Erythroblast (primary cell): ENCODE measurements around the gene GNAI1.

Experiments used
- DNase-seq, 2 experiments: peaks; one replicate each; lab custom pipeline; 2025; lab: John Stamatoyannopoulos, UW
- GATA1 ChIP-seq: IDR thresholded peaks from 2 replicates; pipeline ENCODE4 v1.6.1; 2011; ENCODE audit warnings: low read depth, mild to moderate bottlenecking, control low read depth, low read length, moderate library complexity
- POLR2A ChIP-seq: IDR thresholded peaks from 2 replicates; pipeline ENCODE4 v1.6.1; 2011; ENCODE audit warnings: mild to moderate bottlenecking, low read length

Gene GNAI1

DNA sequence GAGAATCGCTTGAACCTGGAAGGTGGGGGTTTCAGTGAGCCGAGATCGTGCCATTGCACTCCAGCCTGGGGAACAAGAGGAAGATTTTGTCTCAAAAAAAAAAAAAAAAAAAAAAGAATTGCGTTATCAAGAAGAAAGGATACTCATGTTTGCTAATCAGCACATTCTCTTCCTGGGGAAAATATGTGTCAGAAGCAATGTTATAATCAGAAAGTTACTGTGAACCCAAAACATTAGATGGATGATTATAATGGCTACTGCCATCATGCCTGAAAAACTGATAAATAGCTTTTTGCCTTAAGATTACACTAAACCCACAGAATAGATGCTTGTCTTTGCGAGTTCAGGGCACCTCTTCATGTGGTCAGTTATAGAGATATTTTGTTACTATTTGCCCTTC, 24.3 kb upstream of the GNAI1 start:
- TF ChIP-seq POLR2A (no peak), GATA1 (no peak)
- DNase-seq, result no peak

DNA sequence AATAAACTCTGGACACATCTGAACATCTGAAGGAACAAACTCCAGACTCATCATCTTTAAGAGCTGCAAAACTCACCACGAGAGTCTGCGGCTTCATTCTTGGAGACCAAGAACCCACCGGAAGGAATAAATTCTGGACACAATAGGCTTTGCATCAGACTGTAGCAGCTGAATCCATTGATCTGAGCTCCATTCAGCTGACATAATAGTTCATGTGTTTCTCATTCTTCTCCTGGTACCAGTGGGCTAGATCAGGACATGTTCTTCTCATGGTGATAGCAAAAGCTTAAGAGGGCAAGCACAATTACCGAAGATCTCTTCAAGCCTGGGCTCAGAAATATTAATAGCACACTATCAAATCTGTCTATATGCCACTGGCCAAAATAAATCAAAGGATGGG, 20.5 kb upstream of the GNAI1 start:
- TF ChIP-seq POLR2A (no peak), GATA1 (no peak)
- DNase-seq, result no peak

DNA sequence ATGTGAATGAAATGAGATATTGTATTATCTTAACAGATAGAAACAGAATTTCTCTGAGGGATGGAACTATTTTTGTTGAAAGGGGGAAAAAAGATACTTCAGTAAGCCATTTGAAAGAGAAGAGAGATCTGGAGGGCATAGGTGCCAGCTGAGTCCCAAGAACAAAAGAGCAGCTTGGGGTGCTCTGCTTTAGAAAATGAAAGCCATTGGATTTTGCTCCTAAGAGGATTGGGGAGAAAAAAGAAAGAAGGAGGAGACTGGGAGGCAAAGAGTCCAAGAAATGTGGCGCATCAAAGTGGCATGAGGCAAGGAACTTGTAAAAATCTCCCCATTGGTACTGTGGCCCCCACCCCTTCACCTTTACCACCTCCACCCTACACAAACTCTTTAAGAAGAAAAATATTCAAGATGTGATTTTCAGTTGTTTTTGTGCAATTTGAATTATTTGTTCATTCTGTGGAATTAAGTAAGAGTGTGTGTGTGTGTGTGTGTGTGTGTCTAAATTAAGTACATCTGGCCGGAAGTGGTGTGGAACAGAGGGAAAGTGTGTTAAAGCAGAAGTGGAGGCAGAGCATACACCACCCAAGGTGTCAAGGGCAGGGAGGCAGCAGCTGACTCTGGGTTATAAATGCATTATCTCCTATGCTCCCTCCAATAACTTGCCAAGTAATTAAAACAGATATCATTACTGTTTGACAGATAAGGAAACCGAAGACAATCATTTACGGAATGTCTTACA, 9.9 kb upstream of the GNAI1 start:
- no peak for DNase-seq
- no peak for TF ChIP-seq GATA1
- TF ChIP-seq POLR2A, result no peak

DNA sequence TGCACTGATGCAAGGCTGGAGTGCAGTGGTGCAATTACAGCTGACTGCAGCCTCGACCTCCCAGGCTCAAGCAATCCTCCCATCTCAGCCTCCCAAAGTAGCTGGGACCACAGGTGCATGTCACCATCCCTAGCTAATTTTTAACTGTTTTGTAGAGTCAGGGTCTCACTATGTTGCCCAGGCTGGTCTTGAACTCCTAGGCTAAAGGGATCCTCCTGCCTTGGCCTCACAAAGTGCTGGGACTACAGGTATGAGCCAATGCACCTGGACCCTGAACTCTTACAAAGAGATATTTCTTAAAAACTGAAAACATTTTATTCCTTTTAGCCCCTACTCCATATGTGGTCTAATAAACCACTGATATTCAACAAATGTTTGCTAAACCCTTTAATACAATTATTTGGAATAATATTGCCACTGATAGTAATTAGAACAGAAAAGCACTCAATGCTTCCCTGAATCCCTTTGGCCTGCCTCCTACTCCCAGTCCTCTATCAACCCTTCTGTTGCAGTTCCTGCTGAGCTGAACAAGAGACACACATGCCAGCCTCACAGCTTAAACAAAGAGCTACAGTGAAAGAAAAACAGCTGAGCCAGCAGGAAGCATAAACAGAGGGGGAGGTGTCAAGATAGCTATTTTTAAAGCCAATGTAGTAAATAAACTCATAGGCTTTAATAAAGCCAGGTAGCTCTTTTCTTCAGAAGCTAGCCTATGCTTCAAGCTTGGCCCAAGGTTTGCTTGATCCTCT, 7.0 kb upstream of the GNAI1 start:
- TF ChIP-seq GATA1 (no peak), POLR2A (no peak)
- no peak for DNase-seq

DNA sequence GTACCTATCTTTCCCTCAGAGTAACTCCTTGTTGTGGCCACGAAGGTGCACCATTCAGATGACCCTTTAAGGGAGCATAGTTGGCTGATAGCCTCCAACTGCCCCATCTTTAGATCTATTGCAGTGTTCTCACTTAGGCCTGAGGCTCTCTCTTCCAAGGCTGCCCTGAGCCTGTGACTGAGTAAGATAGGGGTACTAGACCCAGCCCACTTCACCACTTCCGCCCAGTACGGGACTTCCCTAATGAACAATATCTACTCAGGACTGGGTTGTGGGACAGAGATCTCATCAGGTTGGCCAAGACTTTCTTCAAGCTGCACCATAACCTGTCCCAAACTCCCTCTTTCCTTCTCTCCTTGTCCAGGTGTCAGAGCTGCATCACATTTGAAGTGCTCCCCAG, 5.7 kb upstream of the GNAI1 start:
- TF ChIP-seq POLR2A (no peak), GATA1 (no peak)
- DNase-seq, result peak; percentile 35 to 63

DNA sequence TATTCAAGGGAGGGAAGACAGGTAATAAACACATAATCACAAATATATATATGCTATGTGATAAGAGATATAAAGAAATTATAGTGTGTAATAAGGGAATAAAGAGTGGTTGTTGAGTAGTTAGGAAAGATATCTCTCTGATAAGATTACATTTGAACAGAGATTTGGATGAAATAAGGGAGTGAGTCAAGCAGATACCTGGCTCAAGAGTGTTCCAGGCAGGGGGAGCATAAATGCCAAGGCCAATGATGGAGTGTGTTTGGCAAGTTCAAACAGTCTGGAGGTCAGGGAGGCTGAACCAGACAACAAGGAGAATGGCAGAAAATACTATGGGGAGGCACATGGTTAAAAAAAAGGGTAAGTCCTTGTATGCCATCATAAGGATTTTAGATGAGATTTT, 4.8 kb upstream of the GNAI1 start:
- no peak for DNase-seq
- TF ChIP-seq POLR2A (no peak), GATA1 (no peak)

DNA sequence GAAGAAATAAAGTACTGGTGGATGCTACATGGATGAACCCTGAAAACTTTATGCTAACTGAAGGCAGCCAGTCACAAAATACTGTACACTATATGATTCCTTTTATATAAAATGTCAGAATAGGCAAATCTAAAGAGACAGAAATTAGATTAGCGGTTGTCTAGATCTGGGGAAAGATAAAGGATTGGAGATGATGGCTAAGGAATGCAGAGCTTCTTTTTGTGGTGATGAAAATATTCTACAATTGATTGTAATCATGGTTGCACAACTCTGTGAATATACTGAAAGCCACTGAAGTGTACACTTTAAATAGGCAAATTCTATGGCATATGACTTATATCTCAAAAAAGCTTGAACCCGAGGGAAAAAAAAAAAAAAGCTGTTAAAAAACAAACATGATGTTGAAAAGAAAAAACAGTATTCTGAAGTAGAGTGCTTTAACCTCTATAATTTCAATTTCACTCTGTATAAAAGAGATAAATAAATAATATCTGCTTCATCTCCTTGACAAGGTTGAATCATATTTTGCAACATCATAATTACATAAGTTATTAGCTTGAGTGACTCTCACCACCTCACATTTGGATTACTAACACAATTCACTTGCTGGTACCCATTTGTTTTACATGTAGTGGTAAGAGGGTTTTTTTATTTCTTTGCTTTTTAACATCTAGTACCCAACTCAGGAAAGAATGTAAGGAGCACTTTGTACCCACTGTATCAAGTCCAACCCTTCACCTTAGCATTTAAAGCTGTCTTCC, 2.8 kb upstream of the GNAI1 start:
- no peak for DNase-seq
- TF ChIP-seq GATA1 (no peak), POLR2A (no peak)

DNA sequence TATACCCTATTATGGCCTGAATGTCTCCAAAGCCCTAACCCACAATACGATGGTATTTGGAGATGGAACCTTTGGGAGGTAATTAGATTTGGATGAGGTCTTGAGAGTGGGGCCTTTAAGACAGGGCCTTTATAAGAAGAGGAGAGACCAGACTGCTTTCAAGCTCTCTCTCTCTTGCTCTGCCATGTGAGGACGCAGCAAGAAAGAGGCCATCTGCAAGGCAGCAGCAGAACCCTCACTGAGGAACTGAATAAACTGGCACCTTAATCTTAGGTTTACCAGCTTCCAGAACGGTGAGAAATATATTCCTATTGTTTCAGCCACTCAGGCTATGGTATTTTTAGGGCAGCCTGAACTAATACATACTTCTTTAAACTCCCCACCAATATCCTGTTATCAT, 2.0 kb upstream of the GNAI1 start:
- TF ChIP-seq POLR2A (no peak), GATA1 (no peak)
- DNase-seq, result peak in 1 of 2 experiments; percentile 23

DNA sequence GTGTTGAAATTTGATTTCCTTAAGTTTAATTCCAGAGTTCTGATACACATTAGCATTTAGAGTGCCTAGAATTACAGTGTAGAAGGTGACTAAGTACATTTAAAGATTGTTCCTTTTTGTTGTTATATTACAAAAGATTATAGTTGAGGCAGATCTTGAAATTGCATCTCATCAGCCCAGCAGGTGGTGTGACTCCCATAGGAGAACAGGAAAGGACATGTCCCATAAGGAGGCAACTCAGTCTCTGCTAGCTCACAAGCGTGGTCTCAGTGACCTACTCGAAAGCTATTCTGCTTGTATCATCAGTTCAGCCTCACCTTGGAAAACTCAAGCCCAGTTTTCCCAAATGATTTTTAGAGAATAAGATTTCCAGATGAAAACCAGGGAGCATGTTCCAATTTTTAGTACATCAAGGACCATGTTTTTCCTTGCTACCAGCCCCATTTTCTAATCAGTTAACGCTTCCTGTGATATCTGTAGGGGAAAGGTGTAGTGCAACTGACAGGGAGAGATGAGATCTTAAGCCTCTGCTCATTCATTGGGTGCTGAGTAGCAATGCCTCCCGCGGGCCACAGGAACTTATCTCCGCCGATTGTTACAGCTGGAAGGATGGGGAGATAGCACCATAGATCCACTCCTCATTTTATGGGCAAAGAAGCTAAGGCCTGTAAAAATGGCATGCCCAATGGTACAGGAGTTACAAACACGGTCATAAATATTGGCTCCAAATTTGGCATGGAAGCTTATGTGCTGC, 1.1 kb upstream of the GNAI1 start:
- DNase-seq, result peak; percentile 34 to 67
- no peak for TF ChIP-seq GATA1
- no peak for TF ChIP-seq POLR2A

DNA sequence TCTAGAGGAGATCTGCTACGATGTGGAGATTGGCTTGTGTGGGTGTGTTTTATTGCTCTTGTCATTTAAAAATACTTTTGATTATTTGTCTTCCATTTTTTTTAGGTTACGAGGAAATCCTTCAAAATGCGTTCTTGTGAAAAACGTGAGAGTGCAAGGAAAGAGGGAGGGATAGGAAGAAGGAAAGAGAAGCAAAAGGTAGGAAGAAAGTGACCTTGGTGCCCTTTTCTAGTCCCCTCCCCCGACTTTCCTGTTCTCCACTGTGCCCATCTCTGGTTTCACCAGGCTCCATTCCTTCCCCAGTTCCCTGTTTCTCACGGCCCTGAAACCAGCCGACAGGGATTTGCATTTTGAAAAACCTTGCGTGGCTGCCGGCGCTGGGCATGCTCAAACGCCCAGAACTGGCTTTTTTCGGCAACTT, 506 bp upstream of the GNAI1 start:
- no peak for DNase-seq
- TF ChIP-seq GATA1 (no peak), POLR2A (no peak)

DNA sequence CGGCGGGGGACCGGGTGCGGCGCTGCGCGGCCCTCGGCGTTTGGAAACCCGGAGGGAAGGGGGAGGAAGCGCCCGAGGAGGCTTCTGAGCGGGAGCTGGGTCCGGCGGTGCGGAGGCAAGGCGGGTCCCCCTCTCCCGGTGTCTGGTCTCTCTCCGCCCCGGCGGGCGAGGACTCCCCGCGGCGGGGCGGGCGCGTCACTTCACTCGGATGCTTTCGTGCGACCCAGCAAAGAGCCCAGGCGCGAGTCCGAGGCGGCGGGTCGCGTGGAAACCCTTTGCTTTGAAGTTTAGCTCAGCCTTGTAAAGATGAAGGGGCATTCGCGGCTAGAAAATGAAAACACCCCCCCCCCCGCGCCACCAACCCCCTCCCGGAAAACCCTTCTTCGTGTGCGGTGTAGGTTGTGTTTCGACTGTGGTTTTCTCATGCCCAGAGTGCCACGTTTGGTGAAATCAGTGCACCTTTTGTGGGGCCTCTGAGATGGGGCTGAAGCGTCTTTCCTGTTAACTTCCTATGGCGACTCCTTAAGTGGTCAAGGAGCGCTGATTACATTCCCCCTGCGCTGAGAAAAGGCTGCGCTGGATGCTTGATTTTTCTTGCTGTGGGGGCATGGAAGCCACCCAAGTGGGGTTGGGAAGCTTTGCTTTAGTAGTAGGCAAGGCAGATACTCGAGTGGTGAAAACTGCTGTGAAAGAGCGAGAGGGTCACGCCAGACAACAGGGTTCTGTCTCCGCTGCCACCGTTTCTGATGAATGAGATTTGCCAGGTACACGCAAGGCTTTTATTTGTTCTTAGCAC, 876 bp downstream of the GNAI1 start:
- peak; percentile 62 to 71 for DNase-seq
- TF ChIP-seq GATA1 (no peak), POLR2A (no peak)

DNA sequence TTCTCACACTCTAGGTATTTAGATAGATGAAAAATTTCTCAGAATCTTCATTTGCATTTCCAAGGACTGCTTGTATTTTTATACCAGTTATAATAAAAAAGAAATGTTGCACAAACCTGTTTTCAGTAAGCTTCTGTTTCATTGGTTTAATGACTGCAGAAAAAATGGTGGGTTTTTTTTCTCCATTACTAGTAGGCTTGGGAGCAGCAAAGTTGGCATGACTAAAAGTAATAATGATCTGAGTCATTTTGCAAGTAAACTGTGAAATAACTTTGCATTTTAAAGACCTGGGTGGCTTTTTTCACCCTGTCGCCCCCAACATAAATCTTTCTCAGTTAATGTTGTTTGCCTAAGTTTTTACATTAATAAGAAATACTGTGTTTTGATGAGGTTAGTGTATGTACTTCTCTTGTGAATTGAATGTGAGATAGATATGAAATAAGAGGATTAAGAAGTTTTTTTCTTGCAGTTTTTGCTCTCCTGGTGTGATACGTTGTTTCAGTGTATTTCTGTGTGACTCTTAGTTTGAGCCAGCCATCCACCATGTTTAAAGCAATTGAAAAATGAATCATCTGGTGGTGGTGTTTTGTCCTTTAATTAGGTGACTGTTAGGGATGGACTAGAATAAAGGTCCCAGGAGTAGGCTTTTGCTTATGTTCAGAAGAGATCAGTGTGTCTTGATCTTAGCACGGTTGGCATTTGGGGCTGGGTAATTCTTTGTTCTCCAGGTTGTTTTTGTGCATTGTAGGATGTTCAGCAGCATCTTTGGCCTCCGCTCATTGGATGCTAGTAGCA, 1.8 kb downstream of the GNAI1 start:
- TF ChIP-seq POLR2A (no peak), GATA1 (no peak)
- peak; percentile 31 to 52 for DNase-seq
